GM21825 (cell line): ENCODE measurements around the gene ARL15.
"Not testable (repeated sequence)": the region's sequence is repeated elsewhere in the genome, so short reads cannot be mapped to it uniquely, and the experiment has no call there.

Experiments used
- ATAC-seq: cut with Tn5 transposase; IDR thresholded peaks from one replicate; pipeline ENCODE4 v1.9.1; 2021; ENCODE audit warnings: mild to moderate bottlenecking, moderate library complexity; ENCODE audit not compliant: unreplicated experiment

ARL15 gene

DNA sequence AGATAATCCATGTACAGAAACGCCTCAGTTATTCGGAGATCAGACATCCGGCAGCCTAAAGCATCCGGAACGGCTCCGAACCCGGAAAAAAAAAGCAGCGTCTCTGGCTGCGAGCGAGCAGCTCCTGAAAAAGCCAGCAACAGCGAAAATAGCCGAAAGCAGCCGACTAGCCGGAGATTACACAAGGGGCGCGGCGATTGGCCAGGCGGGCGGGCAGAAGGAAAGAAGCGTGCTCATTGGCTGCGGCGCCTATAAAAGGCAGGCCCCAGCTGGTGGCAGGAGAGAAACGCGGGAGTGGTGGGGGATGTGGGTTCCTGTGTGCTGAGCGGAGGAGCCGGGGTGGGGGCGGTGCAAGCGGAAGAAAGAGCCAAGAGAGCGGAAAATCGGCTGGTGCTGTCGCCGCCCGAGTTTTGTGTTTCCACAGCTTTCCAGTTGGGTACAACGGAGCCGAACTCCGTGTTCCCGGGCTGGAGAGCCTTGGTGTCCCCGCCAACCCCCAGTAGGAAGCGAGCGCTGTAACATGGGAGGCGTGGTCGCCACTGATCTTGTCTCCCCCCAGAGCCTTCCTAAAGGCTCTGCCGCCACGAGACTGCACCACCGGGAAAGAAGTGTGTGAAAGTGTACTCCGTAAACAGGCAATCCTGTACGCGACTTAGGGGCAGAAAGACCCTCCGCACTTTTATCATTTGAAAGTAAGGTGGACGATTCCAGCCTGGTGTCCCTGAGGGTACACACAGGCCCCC, at the start of gene ARL15:
Gene ARL15, minus strand, starts transcription at position 141 of the 743 bp plus-strand sequence.
- peak; percentile 96 for ATAC-seq

DNA sequence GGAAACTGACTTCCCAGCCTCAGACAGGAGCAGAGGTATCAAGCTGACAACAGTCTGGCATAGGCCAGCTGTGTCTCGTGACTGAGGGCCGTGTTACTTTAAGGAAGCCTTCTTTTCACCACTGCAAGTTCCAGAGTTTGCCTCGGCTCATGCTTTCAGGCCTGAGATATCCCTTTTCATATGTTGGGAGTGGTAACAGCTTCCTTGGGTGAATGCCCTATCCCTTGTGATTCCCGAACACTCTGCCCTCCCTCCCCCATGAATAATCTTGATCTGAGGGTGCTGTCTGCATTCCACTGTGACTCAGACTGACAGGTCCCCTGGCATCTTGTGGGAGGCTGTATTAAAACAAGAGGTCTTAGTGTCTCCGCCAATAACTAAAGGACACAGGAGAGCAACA, 49.7 kb upstream of the ARL15 start:
- no peak for ATAC-seq

DNA sequence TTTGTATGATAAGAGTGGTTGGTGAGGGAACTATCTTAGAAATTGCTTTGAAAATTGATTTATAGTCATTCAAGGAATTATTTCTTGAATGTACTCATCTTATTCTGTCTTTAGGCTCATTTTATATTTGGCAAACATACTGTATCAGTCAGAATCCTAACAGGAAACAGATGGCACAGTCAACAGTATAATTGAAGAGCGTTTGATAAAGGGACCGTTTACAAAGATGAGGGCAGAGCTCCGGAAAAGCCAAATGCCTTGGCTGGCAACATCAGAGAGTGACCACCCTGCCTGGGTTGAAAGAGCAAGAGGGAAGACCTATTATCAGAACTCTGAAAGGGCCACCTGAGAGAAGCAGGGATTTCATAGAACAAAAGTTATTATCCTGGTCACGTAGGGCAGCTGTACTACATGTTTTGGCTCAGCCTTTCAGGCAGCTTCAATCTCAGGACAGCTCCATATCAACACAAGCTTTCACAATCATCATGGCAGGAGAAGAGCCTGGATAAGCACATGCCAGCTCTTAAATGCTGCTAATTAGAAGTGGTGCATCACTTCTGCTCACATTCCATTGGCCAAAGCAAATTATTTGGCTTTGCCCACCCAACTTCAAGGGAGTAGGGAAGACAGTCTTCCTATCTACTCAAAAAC, 47.2 kb upstream of the ARL15 start:
- ATAC-seq = no peak

DNA sequence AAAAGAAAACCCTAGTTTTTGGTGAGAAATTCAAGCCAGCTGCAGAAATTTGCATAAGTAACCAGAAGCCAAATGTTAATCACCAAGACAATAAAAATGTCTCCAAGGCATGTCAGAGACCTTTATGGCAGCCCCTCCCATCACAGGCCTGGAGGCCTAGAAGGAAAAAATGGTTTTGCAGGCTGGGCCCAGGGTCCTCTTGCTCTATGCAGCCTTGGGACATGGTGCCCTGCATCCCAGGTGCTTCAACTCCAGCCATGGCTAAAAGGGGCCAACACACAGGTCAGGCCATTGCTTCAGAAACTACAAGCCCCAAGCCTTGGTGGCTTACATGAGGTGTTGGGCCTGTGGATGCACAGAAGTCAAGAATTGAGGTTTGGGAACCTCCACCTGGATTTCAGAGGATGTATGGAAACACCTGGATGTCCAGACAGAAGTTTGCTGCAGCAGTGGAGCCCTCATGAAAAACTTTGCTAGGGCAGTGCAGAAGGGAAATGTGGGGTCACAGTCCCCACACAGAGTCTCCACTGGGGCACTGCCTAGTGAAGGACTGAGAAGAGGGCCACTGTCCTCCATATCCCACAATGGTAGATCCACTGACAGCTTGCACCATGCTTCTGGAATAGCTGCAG, 43.7 kb upstream of the ARL15 start:
- ATAC-seq = not testable (repeated sequence)

DNA sequence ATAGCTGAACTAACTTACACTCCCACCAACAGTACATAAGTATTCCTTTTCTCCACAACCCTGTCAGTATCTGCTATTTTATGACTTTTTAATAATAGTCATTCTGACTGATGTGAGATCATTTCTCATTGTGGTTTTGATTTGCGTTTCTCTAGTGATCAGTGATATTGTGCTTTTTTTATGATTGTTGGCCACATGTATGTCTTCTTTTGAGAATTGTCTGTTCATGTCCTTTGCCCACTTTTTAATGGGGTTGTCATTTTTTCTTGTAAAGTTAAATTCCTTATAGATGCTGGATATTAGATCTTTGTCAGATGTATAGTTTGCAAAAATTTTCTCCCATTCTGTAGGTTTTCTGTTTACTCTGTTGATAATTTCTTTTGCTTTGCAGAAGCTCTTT, 42.2 kb upstream of the ARL15 start:
- ATAC-seq = not testable (repeated sequence)

DNA sequence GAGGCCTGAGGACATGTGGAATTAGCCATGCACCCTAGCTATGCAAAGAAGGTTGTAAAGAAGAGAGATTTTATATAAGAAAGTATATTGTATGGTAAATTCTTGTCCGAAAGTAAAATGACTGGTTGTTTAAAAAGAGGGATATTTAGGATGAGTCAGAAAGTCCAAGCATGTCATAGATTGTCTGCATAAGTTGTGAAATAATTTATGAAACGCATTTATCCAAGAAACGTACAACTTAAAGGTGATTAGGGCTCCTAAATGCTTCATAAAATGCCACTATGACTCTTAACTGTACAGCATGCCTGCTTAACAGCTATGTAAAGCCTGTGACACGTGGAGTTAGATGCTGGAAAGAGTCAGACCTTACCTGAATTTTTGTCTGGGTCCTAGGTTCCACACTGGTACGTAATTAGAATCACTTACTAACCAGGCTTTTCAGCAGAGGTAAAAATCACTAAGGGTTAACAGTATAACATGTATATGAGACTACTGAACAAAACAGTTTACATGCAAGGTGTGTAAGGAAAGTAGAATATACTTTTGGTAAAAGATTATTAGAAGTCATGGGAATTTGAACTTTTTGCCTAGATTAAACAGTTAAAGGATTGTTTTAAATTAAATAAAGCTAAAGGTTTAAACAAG, 37.0 kb upstream of the ARL15 start:
- ATAC-seq = no peak

DNA sequence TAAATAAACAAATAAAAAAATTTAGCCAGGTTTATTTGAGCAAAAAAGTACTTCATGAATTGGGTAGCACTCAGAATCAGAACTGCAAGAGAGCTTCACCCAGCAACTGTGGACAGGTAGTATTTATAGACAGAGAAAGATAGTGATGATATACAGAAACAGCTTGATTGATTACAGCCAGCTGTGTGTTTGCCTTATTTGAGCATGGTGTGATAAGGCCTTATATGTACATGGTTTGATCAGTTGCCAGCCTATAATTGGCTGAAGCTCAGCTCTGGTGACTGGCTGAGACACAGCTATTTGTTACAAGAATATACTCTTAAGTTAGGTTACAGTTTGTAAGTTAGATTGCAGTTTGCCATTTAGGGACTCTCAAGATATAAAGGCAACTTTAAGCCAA, 34.3 kb upstream of the ARL15 start:
- ATAC-seq = no peak

DNA sequence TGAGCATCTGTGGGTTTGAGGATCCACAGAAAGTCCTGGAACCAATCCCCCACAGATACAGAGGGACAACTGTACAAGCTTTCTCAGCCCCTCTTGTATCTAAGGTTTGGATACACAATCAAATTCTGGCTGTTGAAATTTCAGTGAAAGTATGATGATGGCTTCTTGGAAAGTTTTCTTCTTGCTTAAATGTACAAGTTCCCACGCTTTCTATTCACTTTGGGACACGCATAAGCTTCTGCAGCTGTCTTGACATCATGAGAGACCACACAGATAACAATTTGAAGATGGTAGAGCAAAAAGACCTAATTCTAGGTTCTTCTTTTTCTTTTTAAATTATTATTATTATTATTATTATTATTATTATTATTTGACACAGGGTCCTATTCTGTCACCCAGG, 31.6 kb upstream of the ARL15 start:
- ATAC-seq = no peak

DNA sequence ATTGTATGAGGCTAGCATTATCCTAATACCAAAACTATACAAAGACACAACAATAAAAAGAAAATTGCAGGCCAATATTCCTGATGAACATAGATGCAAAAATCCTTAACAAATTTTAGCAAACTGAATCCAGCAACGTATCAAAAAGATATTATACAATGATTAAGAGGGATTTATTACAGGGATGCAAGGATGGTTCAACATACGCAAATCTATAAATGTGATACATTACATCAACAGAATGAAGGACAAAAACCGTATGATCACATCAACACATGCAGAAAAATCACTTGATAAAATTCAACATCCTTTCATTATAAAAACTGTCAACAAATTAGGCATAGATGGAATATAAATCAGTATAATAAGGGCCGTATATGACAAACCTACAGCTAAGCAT, 27.1 kb upstream of the ARL15 start:
- no peak for ATAC-seq

DNA sequence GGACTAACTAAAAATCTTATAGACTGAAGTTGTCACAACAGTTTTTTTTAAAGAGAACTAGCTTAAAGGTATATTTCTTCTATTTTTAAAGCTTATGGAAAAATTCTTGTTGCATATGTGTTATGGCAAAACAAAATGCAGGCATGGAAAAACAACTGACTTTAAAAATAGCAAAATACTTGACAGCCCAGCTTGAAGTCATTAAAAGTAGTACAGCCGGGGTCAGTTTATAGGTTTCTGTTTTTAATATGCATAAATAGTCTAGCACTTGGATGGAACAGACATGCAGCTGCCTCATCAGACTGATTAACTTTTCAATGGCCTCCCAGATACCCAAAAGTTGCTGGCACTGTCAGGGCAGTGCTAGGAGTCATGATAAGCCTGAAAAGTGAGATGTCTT, 22.3 kb upstream of the ARL15 start:
- ATAC-seq = no peak

DNA sequence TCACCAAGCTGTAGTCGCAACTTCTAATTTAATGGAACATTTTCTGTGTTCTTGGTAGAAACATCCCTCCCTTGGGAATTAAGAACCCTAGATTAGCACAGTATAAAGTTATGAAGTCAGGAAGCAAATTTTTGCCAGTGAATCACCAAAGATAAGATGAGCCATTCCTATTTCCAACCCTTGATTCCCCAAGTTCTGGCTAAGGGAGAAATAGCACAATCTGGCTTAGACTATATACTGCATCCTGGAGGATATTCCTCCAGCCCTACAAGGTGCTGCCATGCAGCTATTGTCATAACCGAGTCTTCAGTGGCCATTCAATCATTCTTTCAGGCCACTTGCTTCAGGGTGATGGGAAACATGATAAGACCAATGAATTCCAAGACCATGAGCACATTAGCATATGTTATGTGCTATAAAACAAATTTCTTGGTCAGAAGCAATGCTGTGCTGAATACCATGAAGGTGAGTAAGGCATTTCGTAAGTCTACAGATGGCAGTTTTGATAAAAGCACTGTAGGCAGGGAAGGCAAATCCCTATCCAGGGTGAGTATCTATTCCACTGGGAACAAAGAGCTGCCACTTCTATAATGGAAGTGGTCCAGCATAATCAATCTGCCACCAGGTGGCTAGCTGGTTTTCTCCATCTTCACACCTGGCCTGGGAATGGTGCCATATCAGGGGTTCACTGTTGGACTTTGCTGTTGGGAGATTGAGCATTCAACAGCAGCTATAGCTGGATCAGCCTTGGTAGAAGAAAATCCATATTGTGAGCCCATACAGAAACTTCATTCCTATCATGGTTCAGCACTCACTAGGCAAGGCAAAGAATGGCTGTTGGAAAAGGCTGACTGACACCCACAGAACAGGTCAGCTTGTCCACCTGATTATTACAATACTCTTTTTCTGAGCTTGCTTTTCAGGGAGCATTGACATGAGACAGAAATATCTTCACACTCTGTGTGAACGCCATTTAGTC, 19.6 kb upstream of the ARL15 start:
- no peak for ATAC-seq

DNA sequence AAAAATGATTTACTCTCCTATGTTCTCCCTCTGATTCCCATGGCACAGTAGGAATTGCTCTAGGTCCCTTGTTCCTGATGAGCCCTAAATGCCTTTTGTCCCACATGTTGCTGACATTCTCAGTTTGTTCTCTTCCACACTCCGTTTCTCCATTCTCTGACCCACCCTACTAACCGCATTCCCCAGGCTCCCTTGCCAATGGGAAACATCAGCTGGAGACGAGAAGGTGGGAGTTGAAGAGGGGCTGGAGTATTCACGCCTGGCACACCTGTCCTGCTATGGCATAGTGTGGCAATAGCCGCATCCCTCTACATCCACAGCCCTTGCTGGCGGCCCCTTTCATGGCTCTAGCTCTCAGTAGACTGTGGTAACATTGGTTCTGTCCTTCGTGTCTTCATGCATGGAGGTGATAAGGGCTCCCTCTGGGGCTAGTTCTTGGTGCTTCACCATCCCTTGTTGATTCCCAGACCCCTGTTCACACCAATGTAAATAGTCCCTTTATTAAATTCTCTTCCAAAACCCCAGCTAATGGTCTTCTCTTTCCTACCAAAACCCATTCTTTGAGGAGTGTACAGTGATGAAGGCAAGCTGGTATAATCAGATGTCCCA, 16.4 kb upstream of the ARL15 start:
- ATAC-seq = no peak

DNA sequence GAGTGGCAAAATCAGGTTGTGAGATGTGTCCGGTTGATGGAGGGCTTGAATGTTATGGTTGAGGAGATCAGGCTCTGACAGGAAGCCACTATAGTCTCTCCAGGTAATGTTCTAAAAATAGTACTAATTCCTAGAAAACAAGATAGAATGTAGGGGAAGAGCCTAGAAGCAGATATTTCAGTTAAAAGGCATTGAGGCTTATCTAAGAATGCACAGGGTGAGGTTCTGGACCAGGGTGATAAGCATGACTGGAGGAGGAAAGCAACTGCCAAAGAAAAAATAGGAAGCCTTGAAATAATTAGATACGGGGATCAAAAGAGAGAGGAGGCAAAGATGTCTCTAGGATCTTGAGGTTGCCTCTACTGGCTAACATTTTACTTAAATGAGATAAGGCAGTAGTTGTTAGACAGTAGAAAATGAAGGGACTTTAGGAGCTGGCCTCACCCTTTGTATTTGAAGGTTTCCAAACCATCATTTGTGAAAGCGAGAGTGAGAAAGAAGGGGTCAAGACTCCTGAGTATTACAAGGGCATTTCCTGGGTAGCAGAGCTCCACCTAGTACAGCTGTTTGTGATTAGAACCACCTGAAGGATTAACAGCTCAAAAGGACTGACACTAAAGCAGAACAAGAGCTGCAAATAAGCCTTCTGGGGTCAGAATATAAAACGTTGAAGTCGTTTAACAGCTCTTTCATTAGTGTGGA, 15.4 kb upstream of the ARL15 start:
- ATAC-seq = no peak

DNA sequence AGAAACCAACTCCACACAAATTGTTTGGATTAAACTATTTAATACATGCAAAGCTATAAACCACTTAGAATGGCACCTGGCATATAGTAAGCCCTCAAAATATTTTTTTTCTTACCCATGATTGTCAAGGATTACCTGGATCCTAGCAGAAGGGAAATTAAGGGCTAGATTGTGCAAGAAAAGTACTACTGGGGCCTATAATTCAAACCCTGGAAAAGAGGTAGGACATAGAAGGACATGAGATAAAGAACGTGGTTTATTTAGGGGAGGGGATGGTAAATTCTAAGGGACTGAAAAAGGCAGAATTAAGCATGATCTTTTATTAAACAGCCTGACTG, 14.9 kb upstream of the ARL15 start:
- ATAC-seq = no peak

DNA sequence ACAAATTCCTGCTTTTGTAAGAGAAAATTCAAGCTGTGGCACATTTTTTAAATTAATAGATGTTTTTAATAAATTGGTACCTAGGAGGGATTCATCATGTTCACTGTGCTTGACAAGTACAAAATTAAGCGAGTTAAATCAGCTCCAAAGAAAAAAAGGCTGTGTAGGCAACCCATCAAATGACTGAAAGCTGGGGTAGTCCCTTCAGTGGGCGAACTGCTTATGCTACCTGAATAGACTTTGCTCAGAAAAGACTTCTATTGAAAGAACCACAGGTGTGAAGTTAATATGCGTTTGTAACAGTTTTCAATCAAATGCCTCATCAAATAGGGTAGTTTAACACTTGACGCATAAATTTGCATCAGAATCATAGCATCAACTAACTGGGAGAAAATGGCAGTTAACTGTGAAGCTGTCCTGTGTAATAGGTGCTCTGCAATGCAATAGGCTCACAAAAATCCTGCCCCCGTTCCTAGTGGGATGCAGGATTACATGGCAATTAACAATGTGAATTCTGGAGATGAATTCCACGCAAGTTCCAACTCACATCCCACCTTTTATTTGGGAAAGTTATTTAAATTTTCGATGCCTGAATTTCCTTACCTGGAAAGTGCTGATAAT, 14.4 kb upstream of the ARL15 start:
- ATAC-seq = no peak

DNA sequence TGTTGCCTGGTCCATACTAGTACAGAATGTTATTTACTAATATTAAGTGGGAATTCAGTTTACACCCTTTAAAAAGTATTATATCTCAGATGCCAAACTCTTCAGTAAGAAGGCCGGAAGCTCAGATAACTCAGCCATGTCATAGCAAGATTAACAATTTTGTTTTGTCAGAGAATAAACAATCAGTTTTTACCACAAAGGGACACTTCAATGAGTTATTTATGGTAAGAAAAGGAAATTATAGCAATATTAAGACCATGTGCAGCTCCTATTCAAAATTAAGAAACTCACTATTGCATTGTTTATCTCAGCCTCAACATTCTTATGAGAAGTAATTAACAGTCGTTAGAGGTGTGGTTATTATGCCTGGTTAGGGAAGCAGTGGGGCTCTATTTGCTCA, 13.1 kb upstream of the ARL15 start:
- ATAC-seq = no peak

DNA sequence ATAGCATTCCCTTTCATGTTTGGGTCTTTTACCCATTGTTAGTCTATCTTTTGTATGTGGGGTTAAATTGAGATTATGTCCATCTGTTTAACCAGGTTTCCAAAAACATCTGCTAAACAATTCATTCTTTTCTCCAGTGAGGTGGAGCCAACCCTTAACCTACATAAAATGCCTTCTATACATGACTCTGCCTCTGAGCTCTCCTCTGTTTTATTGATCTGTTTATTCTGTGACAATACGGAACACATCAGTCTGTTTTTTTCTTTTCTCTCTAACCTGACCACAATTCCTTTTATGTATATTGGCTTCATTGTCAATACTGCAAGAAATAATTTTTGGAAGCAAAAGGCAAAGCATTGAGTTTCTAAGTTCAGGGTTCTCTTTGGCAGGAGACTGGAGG, 9.9 kb upstream of the ARL15 start:
- ATAC-seq = no peak

DNA sequence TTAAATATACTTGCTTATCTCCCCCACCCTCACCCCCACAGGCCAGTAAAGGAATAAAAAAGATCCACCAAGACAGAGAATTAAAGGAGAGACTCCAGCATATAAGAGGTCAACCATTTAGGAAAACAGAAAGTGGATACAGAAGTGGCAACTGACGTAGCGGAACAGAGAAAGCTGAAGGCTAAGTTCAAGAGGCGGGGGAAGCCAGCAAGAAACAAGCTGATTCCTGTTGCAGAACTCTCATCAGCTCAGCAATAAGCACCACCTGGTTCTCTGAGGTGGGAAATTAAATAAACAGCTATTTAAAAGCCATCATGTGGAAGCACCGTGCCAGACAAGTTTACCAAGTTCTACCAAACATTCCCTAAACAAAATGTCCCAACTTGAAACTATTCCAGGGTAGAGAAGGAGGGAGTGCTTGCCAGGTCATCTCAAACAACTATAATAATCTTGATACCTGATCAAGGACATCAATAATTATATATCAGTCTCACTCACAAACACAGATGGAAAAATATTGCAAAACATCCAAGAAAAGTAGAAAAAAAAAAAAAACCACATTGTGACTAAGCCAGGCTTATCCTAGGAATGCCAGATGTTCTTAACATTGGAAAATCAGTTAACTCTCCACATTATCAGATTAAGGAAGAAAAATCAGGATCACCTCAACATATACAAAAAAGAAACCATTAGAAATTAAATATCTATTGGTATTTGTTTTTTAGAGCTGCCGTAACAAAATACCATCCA, 7.3 kb upstream of the ARL15 start:
- ATAC-seq = no peak
